ENCODE measurements around the gene PEX14.

Gene PEX14

GRCh38 chr1:10647414-10648170 lies 172.8 kb downstream of the PEX14 start:
- no peak overlapping the region for H3K4me3 ChIP-seq (ENCODE audit: low read depth, low read length)
- no peak for DNase-seq (ENCODE audit: low read depth)
- no peak for TF ChIP-seq CTCF (conservative IDR thresholded peaks at IDR 0.05; ENCODE audit: low read depth, low read length)

- no peak for TF ChIP-seq CTCF (conservative IDR thresholded peaks at IDR 0.05; ENCODE audit: low read depth, low read length)
- no peak overlapping the region for H3K4me3 ChIP-seq (ENCODE audit: low read depth, low read length)
- peak; percentile 23 for DNase-seq (ENCODE audit: low read depth)
These were observed 174.2 kb downstream of the PEX14 start for GRCh38 chr1:10648689-10649516.

GRCh38 chr1:10649517-10650201 lies 174.9 kb downstream of the PEX14 start:
- TF ChIP-seq CTCF (conservative IDR thresholded peaks at IDR 0.05; ENCODE audit: low read depth, low read length), result no peak
- peak; percentile 40 for DNase-seq (ENCODE audit: low read depth)

GRCh38 chr1:10650556-10651388 lies 176.0 kb downstream of the PEX14 start:
- H3K4me3 ChIP-seq (ENCODE audit: low read depth, low read length), result no peak overlapping the region
- no peak for TF ChIP-seq CTCF (conservative IDR thresholded peaks at IDR 0.05; ENCODE audit: low read depth, low read length)
- DNase-seq (ENCODE audit: low read depth), result no peak

More at GRCh38 chr1:10649517-10650201, 174.9 kb downstream of the PEX14 start:
- H3K4me3 ChIP-seq (ENCODE audit: low read depth, low read length), result no peak overlapping the region

GRCh38 chr1:10651389-10651766 lies 176.6 kb downstream of the PEX14 start:
- H3K4me3 ChIP-seq (ENCODE audit: low read depth, low read length), result no peak overlapping the region
- no peak for TF ChIP-seq CTCF (conservative IDR thresholded peaks at IDR 0.05; ENCODE audit: low read depth, low read length)
- no peak for DNase-seq (ENCODE audit: low read depth)

GRCh38 chr1:10651793-10652192 lies 177.0 kb downstream of the PEX14 start:
- DNase-seq (ENCODE audit: low read depth), result no peak
- TF ChIP-seq CTCF (conservative IDR thresholded peaks at IDR 0.05; ENCODE audit: low read depth, low read length), result no peak
- no peak overlapping the region for H3K4me3 ChIP-seq (ENCODE audit: low read depth, low read length)

Measured in choroid plexus epithelial cell (primary cell).